Skeletal muscle cell (primary cell): ENCODE results near the gene CREBBP.

Source experiments
- DNase-seq: peaks from one replicate; pipeline ENCODE4 v3.0.0-alpha.2; 2010; ENCODE audit warnings: low read depth
- H3K4me3 ChIP-seq: 2 replicates; pipeline ENCODE4 v1.5.1; 2011; ENCODE audit warnings: low read depth, mild to moderate bottlenecking, control low read depth, low read length, moderate library complexity

CREBBP gene

DNA sequence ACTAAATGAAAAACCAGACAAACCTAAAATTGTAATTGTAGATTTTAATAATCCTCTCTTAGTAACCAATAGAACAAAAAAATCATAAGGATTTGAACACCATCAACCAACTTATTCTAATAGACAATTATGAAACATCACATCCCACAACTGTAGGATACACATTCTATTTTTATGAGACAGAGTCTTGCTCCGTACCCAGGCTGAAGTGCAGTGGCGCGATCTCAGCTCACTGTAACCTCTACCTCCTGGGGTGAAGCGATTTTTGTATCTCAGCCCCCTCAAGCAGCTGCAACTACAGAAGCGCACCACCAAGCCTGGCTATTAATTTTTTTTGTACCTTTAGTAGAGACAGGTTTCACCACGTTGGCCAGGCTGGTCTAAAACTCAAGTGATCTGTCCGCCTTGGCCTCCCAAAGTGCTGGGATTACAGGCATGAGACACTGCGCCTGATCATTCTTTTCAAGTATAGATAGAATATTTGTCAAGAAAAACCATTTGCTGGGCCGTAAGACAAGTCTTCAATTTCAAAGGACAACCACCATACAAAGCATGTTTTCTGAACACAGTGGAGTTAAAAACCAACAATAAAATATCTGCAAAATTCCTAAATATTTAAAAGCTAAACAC, 49.8 kb downstream of the CREBBP start:
- DNase-seq, result no peak
- no peak overlapping the region for H3K4me3 ChIP-seq

DNA sequence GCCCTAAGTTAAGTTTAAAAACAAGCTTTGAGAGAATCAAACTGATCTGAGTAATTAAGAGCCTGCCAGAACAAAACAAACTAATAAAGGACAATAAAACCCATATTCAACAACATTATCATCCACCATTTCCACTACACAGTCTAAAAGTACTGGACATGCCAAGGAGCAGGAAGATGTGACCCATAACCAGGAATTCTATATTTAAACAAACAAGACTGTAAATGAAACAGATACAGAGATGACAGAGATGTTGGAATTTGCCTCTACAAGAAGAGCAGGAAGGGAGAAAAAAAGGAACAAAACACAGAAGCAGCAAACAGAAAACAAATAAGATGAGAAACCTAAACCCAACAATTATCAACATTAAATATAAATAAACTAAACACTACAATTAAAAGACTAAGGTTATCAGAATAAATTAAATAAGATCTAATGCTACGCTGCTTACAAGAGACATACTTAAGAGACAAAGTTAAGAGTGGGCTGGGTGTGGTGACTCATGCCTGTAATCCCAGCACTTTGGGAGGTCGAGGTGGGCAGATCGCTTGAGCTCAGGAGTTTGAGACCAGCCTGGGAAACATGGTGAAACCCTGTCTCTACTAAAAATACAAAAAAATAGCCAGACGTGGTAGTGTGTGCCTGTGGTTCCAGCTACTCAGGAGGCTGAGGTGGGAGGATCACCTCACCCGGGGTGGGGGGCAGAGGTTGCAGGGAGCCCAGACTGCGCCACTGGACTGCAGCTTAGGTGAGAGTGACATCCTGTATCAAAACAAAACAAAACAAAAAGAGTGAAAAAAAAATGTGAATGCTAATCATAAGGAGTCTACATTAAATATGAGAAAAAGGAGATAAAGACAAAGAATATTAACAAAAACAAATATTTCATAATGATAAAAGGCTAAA, 50.6 kb downstream of the CREBBP start:
- no peak overlapping the region for H3K4me3 ChIP-seq
- no peak for DNase-seq

DNA sequence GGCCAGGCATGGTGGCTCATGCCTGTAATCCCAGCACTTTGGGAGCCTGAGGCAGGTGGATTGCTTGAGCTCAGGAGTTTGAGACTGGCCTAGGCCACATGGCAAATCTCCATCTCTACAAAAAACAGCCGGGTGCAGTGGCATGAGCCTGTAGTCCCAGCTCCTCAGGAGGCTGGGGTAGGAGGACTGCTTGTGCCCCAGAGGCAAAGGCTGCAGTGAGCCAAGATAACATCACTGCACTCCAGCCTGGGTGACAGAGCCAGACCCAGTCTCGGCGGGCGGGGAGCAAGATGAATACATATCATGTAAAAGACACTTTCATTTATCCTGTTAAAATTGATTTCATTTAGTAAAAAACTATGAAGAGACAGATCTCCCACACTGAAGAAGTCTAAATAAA, 54.6 kb downstream of the CREBBP start:
- H3K4me3 ChIP-seq, result no peak overlapping the region
- no peak for DNase-seq

GRCh38 chr16:3825103-3825502, 55.4 kb downstream of the CREBBP start:
- no peak for DNase-seq
- no peak overlapping the region for H3K4me3 ChIP-seq

GRCh38 chr16:3824121-3824795, 56.3 kb downstream of the CREBBP start:
- DNase-seq, result no peak
- H3K4me3 ChIP-seq, result no peak overlapping the region

GRCh38 chr16:3823427-3823826, 57.1 kb downstream of the CREBBP start:
- DNase-seq, result no peak
- H3K4me3 ChIP-seq, result no peak overlapping the region

GRCh38 chr16:3822366-3823045, 58.0 kb downstream of the CREBBP start:
- no peak for DNase-seq
- no peak overlapping the region for H3K4me3 ChIP-seq

DNA sequence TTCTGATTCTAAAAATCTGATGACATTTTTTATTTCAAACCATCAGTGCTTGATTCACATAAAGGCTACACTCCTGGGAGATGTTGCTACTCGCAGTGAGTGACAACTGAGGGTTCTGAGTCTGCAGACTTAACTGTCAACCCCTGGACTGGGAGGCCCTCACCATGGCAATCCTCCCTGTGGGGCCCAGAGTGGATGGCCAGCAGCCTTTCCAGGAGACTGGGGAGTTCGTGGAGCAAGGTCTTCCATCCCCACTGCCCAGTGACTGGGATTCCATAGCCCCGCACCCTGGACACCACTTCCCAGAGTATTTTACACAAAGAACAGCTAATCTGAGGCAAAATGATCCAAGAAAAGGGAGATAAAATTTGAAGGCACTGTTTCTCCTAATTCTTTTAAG, 59.3 kb downstream of the CREBBP start:
- DNase-seq, result no peak
- H3K4me3 ChIP-seq, result no peak overlapping the region

- DNase-seq, result peak; percentile 89
- H3K4me3 ChIP-seq, result no peak overlapping the region
These were observed 60.5 kb downstream of the CREBBP start for GRCh38 chr16:3819746-3820724.

- no peak for DNase-seq
- H3K4me3 ChIP-seq, result no peak overlapping the region
These were observed 61.4 kb downstream of the CREBBP start for GRCh38 chr16:3819175-3819527.

GRCh38 chr16:3816326-3816725, 64.2 kb downstream of the CREBBP start:
- H3K4me3 ChIP-seq, result no peak overlapping the region
- no peak for DNase-seq

DNA sequence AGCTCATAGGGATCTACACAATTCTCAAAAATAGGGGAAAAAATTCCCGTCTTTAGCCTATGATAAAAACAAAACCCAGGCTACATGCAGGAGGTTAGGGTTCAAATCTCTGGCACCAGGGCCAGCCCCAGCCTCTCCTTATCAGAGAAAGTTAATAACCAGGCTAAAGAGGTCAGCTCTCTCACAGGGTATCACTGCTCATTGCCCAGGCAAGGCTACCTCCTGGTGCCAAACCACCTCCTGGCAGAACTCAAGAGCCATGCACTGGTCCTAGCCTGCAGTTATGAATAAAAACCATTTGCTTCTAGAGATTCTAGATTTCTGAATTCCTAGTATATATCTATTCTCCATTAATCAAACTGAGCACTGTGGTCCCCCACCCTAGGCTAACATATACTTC, 65.8 kb downstream of the CREBBP start:
- no peak overlapping the region for H3K4me3 ChIP-seq
- DNase-seq, result no peak

DNA sequence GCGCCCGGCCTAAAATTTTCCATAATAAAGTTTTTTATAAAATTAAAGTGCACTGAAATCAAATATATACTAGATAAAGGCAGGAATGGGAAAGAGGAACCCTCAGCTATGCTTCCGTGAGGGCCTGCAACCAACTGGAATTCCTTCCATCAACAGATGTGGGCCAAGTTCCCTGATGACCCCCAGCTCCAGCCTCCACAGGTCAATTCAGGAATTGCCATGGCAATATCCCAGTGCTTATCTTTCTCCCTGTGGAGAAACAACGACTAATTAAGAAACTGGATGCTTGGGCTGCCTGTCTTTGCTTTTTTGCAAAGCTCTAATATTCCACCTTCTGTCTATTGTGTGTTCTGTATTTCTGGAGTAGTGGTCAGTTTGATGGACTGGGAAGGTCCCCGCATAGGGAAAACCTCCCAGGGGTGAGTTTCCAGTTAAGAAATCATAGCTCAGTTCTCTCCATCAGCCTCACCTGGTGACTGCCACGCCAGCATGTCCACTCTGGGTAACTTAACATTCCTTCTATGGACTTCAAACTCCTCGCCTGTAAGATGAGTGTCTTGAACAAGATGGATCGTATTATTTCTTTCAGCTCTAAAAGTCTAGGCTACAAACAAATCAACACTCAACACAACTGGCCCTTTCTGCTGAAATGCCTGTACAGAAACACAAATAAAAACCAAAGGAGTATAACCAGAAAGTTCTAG, 67.9 kb downstream of the CREBBP start:
- no peak for DNase-seq
- no peak overlapping the region for H3K4me3 ChIP-seq

- no peak overlapping the region for H3K4me3 ChIP-seq
- no peak for DNase-seq
These were observed 69.7 kb downstream of the CREBBP start for GRCh38 chr16:3810818-3811217.

- H3K4me3 ChIP-seq, result no peak overlapping the region
- DNase-seq, result no peak
These were observed 70.3 kb downstream of the CREBBP start for GRCh38 chr16:3810198-3810664.

- no peak for DNase-seq
- H3K4me3 ChIP-seq, result no peak overlapping the region
These were observed 72.0 kb downstream of the CREBBP start for GRCh38 chr16:3808308-3809063.

DNA sequence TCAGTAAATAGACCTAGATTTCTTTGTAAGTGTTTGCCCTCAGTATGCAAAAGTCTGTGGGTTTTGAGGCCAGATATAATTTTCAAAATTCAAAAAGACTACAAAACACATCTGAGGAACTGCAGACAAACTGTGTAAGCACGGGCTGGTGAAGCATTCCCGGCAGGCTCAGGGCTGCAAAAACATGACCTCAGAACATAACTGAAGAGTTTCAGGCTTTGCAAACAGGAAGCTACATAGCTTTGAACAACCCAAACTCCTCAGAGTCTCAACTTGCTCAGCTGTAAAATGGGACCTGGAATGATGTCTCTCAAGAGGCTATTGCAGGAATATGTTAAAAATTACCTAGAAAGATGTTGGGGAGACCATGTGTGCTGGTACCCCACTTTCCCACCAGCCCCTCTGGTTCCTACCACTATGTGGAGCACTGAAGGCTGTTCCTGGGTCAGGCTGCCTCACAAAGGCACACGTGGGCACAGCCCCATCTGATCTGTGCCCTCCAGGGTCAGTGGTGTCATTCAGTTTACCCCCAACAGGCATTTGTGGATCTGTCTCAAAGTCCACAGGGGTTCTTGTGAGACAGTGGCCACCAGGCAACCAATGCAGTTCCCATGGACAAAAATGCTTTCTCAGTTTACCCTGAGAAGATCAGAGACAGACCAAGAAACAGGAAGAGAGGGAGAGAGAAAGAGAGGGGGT, 72.9 kb downstream of the CREBBP start:
- H3K4me3 ChIP-seq, result no peak overlapping the region
- no peak for DNase-seq
